Small intestine (tissue), 16 donors: ENCODE data around the gene ZNF330. TPM values are rescaled to one million over a fixed set of nuclear protein-coding genes. Genes with fewer than 3 reads are reported as not detected.
A peak's percentile ranks its signal among the peaks of the same experiment; 100 is the strongest.
"Not testable (repeated sequence)": the region's sequence is repeated elsewhere in the genome, so short reads cannot be mapped to it uniquely, and the experiment has no call there.

Experiments used
- DNase-seq, 2 donors: peaks; one replicate each; pipeline versions ENCODE4 v3.0.0 to v3.0.0-alpha.2; 2013
- FAIRE-seq: peaks from 2 replicates; lab custom pipeline; 2012; peaks lifted over from hg19 to GRCh38; lab: Jason Lieb, UNC
- H3K27ac ChIP-seq, 3 donors: one replicate each; pipeline ENCODE4 v1.5.1; 2013; ENCODE audit warnings: low read length in 2 of 3, mild to moderate bottlenecking in 2 of 3, control low read depth in 1 of 3, inconsistent platforms in 1 of 3, low read depth in 1 of 3, moderate library complexity in 1 of 3
- H3K27me3 ChIP-seq, 3 donors: one replicate each; pipeline ENCODE4 v1.6.1; 2013; ENCODE audit warnings: low read length in 3 of 3, inconsistent platforms in 1 of 3; ENCODE audit not compliant: control insufficient read depth in 3 of 3, insufficient read depth in 3 of 3
- H3K36me3 ChIP-seq, 3 donors: one replicate each; pipeline ENCODE4 v1.6.1; 2013; ENCODE audit warnings: low read length in 3 of 3, inconsistent platforms in 1 of 3, low read depth in 1 of 3, mild to moderate bottlenecking in 1 of 3, moderate library complexity in 1 of 3; ENCODE audit not compliant: control insufficient read depth in 3 of 3, insufficient read depth in 2 of 3
- H3K4me1 ChIP-seq, 3 donors: one replicate each; pipeline ENCODE4 v1.6.1; 2013; ENCODE audit warnings: low read length in 2 of 3, inconsistent platforms in 1 of 3, low read depth in 1 of 3, mild to moderate bottlenecking in 1 of 3, moderate library complexity in 1 of 3; ENCODE audit not compliant: control insufficient read depth in 3 of 3, insufficient read depth in 2 of 3
- H3K4me3 ChIP-seq, 3 donors: one replicate each; pipeline ENCODE4 v1.5.1; 2013; ENCODE audit warnings: low read length in 3 of 3, control low read depth in 1 of 3, inconsistent platforms in 1 of 3, low read depth in 1 of 3, mild to moderate bottlenecking in 1 of 3, moderate library complexity in 1 of 3
- H3K9me3 ChIP-seq, 2 donors: one replicate each; pipeline ENCODE4 v1.6.1; 2013; ENCODE audit warnings: low read depth in 1 of 2, low read length in 1 of 2; ENCODE audit not compliant: control insufficient read depth in 2 of 2, insufficient read depth in 1 of 2
- WGBS, 3 donors: extraction: QIAGEN DNeasy Blood & Tissue Kit; methylation state at CpG; one replicate each; pipeline ENCODE4 v1.1.7; 2013; 5-methylcytosine and 5-hydroxymethylcytosine counted together
- long read RNA-seq, 10 donors: transcript quantifications; one replicate each; lab custom pipeline, GENCODE V29; 2026
- polyA plus RNA-seq, 4 donors: library from polyadenylated mRNA; stranded (reverse) in 3 of 4; unstranded in 1 of 4; fragments of 200-250 nt in 3 of 4; fragments of 120-200 nt in 1 of 4; gene quantifications; one replicate each; pipeline versions ENCODE4 v1.2.1 to v1.2.3, GENCODE V29; 2013
- donor health status: healthy with polysubstance abuse.
- donor health status: control.
- donor health status: control.
- donor health status: Bipolar disorder and iron deficiency.
- donor health status: healthy.

Gene ZNF330
- polyA plus RNA-seq, result 10 to 100 TPM; 17.9 to 46.7 (median 23.9) TPM
- long read RNA-seq, donor 1, partial matches to known transcripts, result 25 of 46 reads
- long read RNA-seq, donor 1, other reads (novel, unspliced or antisense), result 19 of 46 reads
- long read RNA-seq, donor 2, partial matches to known transcripts, result 0 of 1 reads
- long read RNA-seq, donor 2, other reads (novel, unspliced or antisense), result 0 of 1 reads
- long read RNA-seq, donor 3, partial matches to known transcripts, result 0 of 1 reads
- long read RNA-seq, donor 3, other reads (novel, unspliced or antisense), result 0 of 1 reads
- long read RNA-seq, donor 4, result 0 reads
- long read RNA-seq, donor 5, partial matches to known transcripts, result 0 of 1 reads
- long read RNA-seq, donor 5, other reads (novel, unspliced or antisense), result 0 of 1 reads
- long read RNA-seq, donor 6, partial matches to known transcripts, result 6 of 15 reads
- long read RNA-seq, donor 6, other reads (novel, unspliced or antisense), result 5 of 15 reads
- long read RNA-seq, donor 7, partial matches to known transcripts, result 5 of 38 reads
- long read RNA-seq, donor 7, other reads (novel, unspliced or antisense), result 31 of 38 reads
- long read RNA-seq, donor 8, result 0 reads
- long read RNA-seq, donor 9, result 0 reads
- long read RNA-seq, donor 10, partial matches to known transcripts, result 16 of 26 reads
- long read RNA-seq, donor 10, other reads (novel, unspliced or antisense), result 7 of 26 reads

- Histone ChIP-seq H3K4me1 (peaks cover 0 to 5% (median 3%) of the 10 kb centered on the region in 3 donors), H3K9me3 (no peaks in the 10 kb centered on the region), H3K27me3 (no peaks in the 10 kb centered on the region), H3K27ac (peak within 1 kb of the TSS; percentile 39 to 99 (median 91)), H3K36me3 (no peaks in the 10 kb centered on the region), H3K4me3 (peak within 1 kb of the TSS; percentile 93 to 98 (median 97))
- 0% methylated on average over 57 of the region's 57 CpGs for WGBS, 3 donors
- DNase-seq (peak; percentile 86 to 97), FAIRE-seq (no peak)
Measured at GRCh38 chr4:141220691-141221659, at the start of gene ZNF330. ZNF330 (plus strand) TSS chr4:141220895; CDS start chr4:141222372, 1,477 bp downstream.

- no peak overlapping the region for H3K27ac ChIP-seq
- no peak for FAIRE-seq
Measured at GRCh38 chr4:141174457-141174856, 46.2 kb upstream of the ZNF330 start.

GRCh38 chr4:141177171-141177570 is 43.5 kb upstream of the ZNF330 start:
- DNase-seq (no peak), FAIRE-seq (no peak)
- H3K27ac ChIP-seq, result no peak overlapping the region
- peaks cover 0 to 2% (median 0%) of the 10 kb centered on the region in 3 donors for H3K27me3 ChIP-seq
- 29 to 62% (median 54%) methylated on average over 1 of the region's 1 CpG for WGBS, 3 donors
- H3K4me3 ChIP-seq, result no peak overlapping the region
- H3K9me3 ChIP-seq, result no peaks in the 10 kb centered on the region
- no peaks in the 10 kb centered on the region for H3K4me1 ChIP-seq
- H3K36me3 ChIP-seq, result no peaks in the 10 kb centered on the region

More at GRCh38 chr4:141174457-141174856, 46.2 kb upstream of the ZNF330 start:
- H3K27me3 ChIP-seq, result no peaks in the 10 kb centered on the region
- no peaks in the 10 kb centered on the region for H3K4me1 ChIP-seq
- no peaks in the 10 kb centered on the region for H3K36me3 ChIP-seq
- DNase-seq, result no peak
- H3K4me3 ChIP-seq, result no peak overlapping the region
- H3K9me3 ChIP-seq, result no peaks in the 10 kb centered on the region
- 47 to 70% (median 68%) methylated on average over 1 of the region's 1 CpG for WGBS, 3 donors

- whole genome bisulfite sequencing, 3 donors, result 45 to 48% (median 46%) methylated on average over 8 of the region's 8 CpGs
- H3K4me3 ChIP-seq, result no peak overlapping the region
- H3K27me3 ChIP-seq, result peaks cover 0 to 2% (median 0%) of the 10 kb centered on the region in 3 donors
- no peak for FAIRE-seq
- H3K9me3 ChIP-seq, result no peaks in the 10 kb centered on the region
- no peak for DNase-seq
- H3K4me1 ChIP-seq, result no peaks in the 10 kb centered on the region
- no peak overlapping the region for H3K27ac ChIP-seq
- H3K36me3 ChIP-seq, result no peaks in the 10 kb centered on the region
Measured at GRCh38 chr4:141179474-141180373, 41.0 kb upstream of the ZNF330 start.

GRCh38 chr4:141180991-141181761 is 39.5 kb upstream of the ZNF330 start:
- 74 to 85% (median 82%) methylated on average over 2 of the region's 2 CpGs for WGBS, 3 donors
- no peak overlapping the region for H3K4me3 ChIP-seq
- no peak for DNase-seq
- no peaks in the 10 kb centered on the region for H3K4me1 ChIP-seq
- H3K27ac ChIP-seq, result no peak overlapping the region
- H3K27me3 ChIP-seq, result peaks cover 0 to 2% (median 0%) of the 10 kb centered on the region in 3 donors
- no peak for FAIRE-seq
- no peaks in the 10 kb centered on the region for H3K36me3 ChIP-seq
- H3K9me3 ChIP-seq, result no peaks in the 10 kb centered on the region

GRCh38 chr4:141183491-141183890 is 37.2 kb upstream of the ZNF330 start:
- not testable (repeated sequence) for H3K4me3 ChIP-seq, H3K4me1 ChIP-seq

GRCh38 chr4:141192564-141192963 is 28.1 kb upstream of the ZNF330 start:
- no peak for FAIRE-seq

More at GRCh38 chr4:141183491-141183890, 37.2 kb upstream of the ZNF330 start:
- not testable (repeated sequence) for H3K36me3 ChIP-seq, FAIRE-seq, H3K27me3 ChIP-seq, H3K9me3 ChIP-seq, H3K27ac ChIP-seq, DNase-seq
- WGBS, 3 donors, result 49 to 64% (median 63%) methylated on average over 2 of the region's 2 CpGs

More at GRCh38 chr4:141192564-141192963, 28.1 kb upstream of the ZNF330 start:
- H3K4me3 ChIP-seq, result no peak overlapping the region
- no peaks in the 10 kb centered on the region for H3K27me3 ChIP-seq
- no peak for DNase-seq
- H3K9me3 ChIP-seq, result no peaks in the 10 kb centered on the region
- no peaks in the 10 kb centered on the region for H3K4me1 ChIP-seq
- no peak overlapping the region for H3K27ac ChIP-seq
- WGBS, 3 donors, result 97 to 100% (median 99%) methylated on average over 2 of the region's 2 CpGs
- H3K36me3 ChIP-seq, result no peaks in the 10 kb centered on the region
